ENCODE data around the gene SLC7A10. TPM values are rescaled to one million over a fixed set of nuclear protein-coding genes. Genes with fewer than 3 reads are reported as not detected.
"Not testable (repeated sequence)": the region's sequence is repeated elsewhere in the genome, so short reads cannot be mapped to it uniquely, and the experiment has no call there.

The SLC7A10 gene
- total RNA-seq, 1 donor from 2014 or later = not detected

GRCh38 chr19:33193269-33193864, 32.3 kb downstream of the SLC7A10 start:
- H3K4me3 ChIP-seq (ENCODE audit: low read depth, low read length) = no peak overlapping the region

GRCh38 chr19:33192010-33192409, 33.6 kb downstream of the SLC7A10 start:
- no peak overlapping the region for H3K4me3 ChIP-seq (ENCODE audit: low read depth, low read length)
- TF ChIP-seq CTCF (IDR thresholded peaks at IDR 0.05; ENCODE audit: insufficient read depth, low read length, poor library complexity, severe bottlenecking) = peak; percentile 29
- no peak for DNase-seq (ENCODE audit: low read depth)
- H3K36me3 ChIP-seq (ENCODE audit: control insufficient read depth, insufficient read depth, low read length) = no peaks in the 10 kb centered on the region
- peaks cover 7% of the 10 kb centered on the region for H3K27me3 ChIP-seq (ENCODE audit: control insufficient read depth, insufficient read depth, low read length)

More at GRCh38 chr19:33193269-33193864, 32.3 kb downstream of the SLC7A10 start:
- no peak for DNase-seq (ENCODE audit: low read depth)
- no peak for TF ChIP-seq CTCF (IDR thresholded peaks at IDR 0.05; ENCODE audit: insufficient read depth, low read length, poor library complexity, severe bottlenecking)
- peaks cover 7% of the 10 kb centered on the region for H3K27me3 ChIP-seq (ENCODE audit: control insufficient read depth, insufficient read depth, low read length)
- no peaks in the 10 kb centered on the region for H3K36me3 ChIP-seq (ENCODE audit: control insufficient read depth, insufficient read depth, low read length)

- Histone ChIP-seq H3K4me3 (ENCODE audit: low read depth, low read length) (no peak overlapping the region), H3K36me3 (ENCODE audit: control insufficient read depth, insufficient read depth, low read length) (no peaks in the 10 kb centered on the region), H3K27me3 (ENCODE audit: control insufficient read depth, insufficient read depth, low read length) (peaks cover 7% of the 10 kb centered on the region)
- no peak for TF ChIP-seq CTCF (IDR thresholded peaks at IDR 0.05; ENCODE audit: insufficient read depth, low read length, poor library complexity, severe bottlenecking)
- no peak for DNase-seq (ENCODE audit: low read depth)
These were observed 34.1 kb downstream of the SLC7A10 start for GRCh38 chr19:33191501-33191900.

- H3K4me3 ChIP-seq (ENCODE audit: low read depth, low read length); DNase-seq (ENCODE audit: low read depth); H3K36me3 ChIP-seq (ENCODE audit: control insufficient read depth, insufficient read depth, low read length); H3K27me3 ChIP-seq (ENCODE audit: control insufficient read depth, insufficient read depth, low read length): not testable (repeated sequence)
These were observed 34.6 kb downstream of the SLC7A10 start for GRCh38 chr19:33191092-33191491.

GRCh38 chr19:33189453-33189852, 36.2 kb downstream of the SLC7A10 start:
- no peak for DNase-seq (ENCODE audit: low read depth)
- Histone ChIP-seq H3K4me3 (ENCODE audit: low read depth, low read length) (no peak overlapping the region), H3K27me3 (ENCODE audit: control insufficient read depth, insufficient read depth, low read length) (peaks cover 7% of the 10 kb centered on the region), H3K36me3 (ENCODE audit: control insufficient read depth, insufficient read depth, low read length) (no peaks in the 10 kb centered on the region)
- TF ChIP-seq CTCF (IDR thresholded peaks at IDR 0.05; ENCODE audit: insufficient read depth, low read length, poor library complexity, severe bottlenecking) = no peak

GRCh38 chr19:33187183-33187540, 38.5 kb downstream of the SLC7A10 start:
- Histone ChIP-seq H3K36me3 (ENCODE audit: control insufficient read depth, insufficient read depth, low read length) (no peaks in the 10 kb centered on the region), H3K27me3 (ENCODE audit: control insufficient read depth, insufficient read depth, low read length) (peaks cover 7% of the 10 kb centered on the region), H3K4me3 (ENCODE audit: low read depth, low read length) (no peak overlapping the region)
- no peak for TF ChIP-seq CTCF (IDR thresholded peaks at IDR 0.05; ENCODE audit: insufficient read depth, low read length, poor library complexity, severe bottlenecking)
- DNase-seq (ENCODE audit: low read depth) = no peak

Measured in kidney epithelial cell (primary cell).